Activated naive CD8-positive, alpha-beta T cell treated with anti-CD3 and anti-CD28 coated beads, Interleukin-2, amount 10 ng/mL, durations not matched to agents 7 days and 5 days (primary cell): ENCODE measurements around the gene POLR1G. TPM values are rescaled to one million over a fixed set of nuclear protein-coding genes. Genes with fewer than 3 reads are reported as not detected.
A peak's percentile ranks its signal among the peaks of the same experiment; 100 is the strongest.
"Not testable (repeated sequence)": the region's sequence is repeated elsewhere in the genome, so short reads cannot be mapped to it uniquely, and the experiment has no call there.

Experiments used
- ATAC-seq: fragments of 150-1000 bp; cut with Tn5 transposase; one replicate; pipeline ENCODE4 v1.10.0; 2021; ENCODE audit warnings: low read depth, moderate library complexity
- POLR2A ChIA-PET: fragments of 350-600 bp; sonication (Branson Sonifier 250); formaldehyde crosslinking; loops from one replicate; lab custom pipeline; 2021; ENCODE audit warnings: antibody characterized with exemption; lab: Charles Lee
- DNase-seq: peaks from one replicate; pipeline ENCODE4 v3.0.0; 2021
- H3K27ac Mint-ChIP-seq: one replicate; pipeline ENCODE4 v1.8.0; 2022; ENCODE audit warnings: mild to moderate bottlenecking, mixed read lengths
- H3K27me3 Mint-ChIP-seq: one replicate; pipeline ENCODE4 v1.8.0; 2022; ENCODE audit warnings: mild to moderate bottlenecking, moderate library complexity, mixed read lengths
- H3K36me3 Mint-ChIP-seq: one replicate; pipeline ENCODE4 v1.8.0; 2021; ENCODE audit warnings: mild to moderate bottlenecking, mixed read lengths
- H3K4me1 Mint-ChIP-seq: one replicate; pipeline ENCODE4 v1.8.0; 2021; ENCODE audit warnings: mixed read lengths
- H3K4me3 Mint-ChIP-seq: one replicate; pipeline ENCODE4 v1.8.0; 2022; ENCODE audit warnings: mild to moderate bottlenecking, moderate library complexity, mixed read lengths
- H3K9me3 Mint-ChIP-seq: one replicate; pipeline ENCODE4 v1.8.0; 2021; ENCODE audit warnings: mixed read lengths
- total RNA-seq, 2 experiments: library from RNA; stranded (reverse); gene quantifications; one replicate each; pipeline ENCODE4 v1.2.3, GENCODE V29; 2021

Gene POLR1G
- total RNA-seq, 2 experiments from 2014 or later = 6.0 to 6.3 TPM

DNA sequence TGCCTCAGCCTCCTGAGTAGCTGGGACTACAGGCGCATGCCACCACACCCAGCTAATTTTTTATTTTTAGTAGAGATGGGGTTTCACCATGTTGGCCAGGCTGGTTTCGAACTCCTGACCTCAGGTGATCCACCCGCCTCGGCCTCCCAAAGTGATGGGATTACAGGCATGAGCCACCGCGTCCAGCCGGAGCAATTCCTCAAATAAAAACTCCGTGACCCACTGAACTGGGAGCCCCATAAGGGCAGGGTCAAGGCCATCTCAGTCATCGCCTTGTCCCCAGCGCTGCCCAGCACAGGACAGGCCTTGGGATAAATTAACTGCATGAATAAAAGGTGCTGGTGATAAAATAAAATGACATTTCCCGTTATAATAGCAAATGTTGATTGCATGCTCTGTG, 23.5 kb downstream of the POLR1G start:
- not testable (repeated sequence) for H3K4me3 Mint-ChIP-seq, H3K27ac Mint-ChIP-seq, H3K36me3 Mint-ChIP-seq, ATAC-seq, DNase-seq, H3K9me3 Mint-ChIP-seq
- POLR2A ChIA-PET = interaction anchor here (0.8 kb wide), 1 partner anchor 9 kb away, joined by 3 read pairs; no protein-coding TSS in a partner anchor
- Mint-ChIP-seq H3K4me1 (peaks cover 11% of the 10 kb centered on the region), H3K27me3 (peaks cover 28% of the 10 kb centered on the region)

DNA sequence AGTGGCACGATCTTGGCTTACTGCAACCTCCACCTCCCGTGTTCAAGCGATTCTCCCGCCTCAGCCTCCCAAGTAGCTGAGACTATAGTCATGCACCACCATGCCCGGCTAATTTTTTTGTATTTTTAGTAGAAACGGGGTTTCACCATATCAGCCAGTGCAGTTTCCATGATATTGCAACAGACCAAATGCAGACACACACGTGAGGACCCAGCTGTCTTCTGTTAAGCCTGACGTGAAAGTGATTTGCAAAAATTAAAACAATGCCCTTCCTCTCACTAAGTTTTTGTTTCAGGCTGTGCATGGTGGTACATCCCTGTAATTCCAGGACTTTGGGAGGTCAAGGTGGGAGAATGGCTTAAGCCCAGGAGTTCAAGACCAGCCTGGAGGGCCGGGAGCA, 24.6 kb downstream of the POLR1G start:
- H3K27me3 Mint-ChIP-seq = peaks cover 28% of the 10 kb centered on the region
- H3K36me3 Mint-ChIP-seq, H3K9me3 Mint-ChIP-seq, DNase-seq, ATAC-seq, H3K27ac Mint-ChIP-seq, H3K4me1 Mint-ChIP-seq, H3K4me3 Mint-ChIP-seq: not testable (repeated sequence)
- POLR2A ChIA-PET = interaction anchor here (0.6 to 0.7 kb wide), 2 partner anchors 48 to 212 kb away, joined by 3 read pairs; no protein-coding TSS in a partner anchor

DNA sequence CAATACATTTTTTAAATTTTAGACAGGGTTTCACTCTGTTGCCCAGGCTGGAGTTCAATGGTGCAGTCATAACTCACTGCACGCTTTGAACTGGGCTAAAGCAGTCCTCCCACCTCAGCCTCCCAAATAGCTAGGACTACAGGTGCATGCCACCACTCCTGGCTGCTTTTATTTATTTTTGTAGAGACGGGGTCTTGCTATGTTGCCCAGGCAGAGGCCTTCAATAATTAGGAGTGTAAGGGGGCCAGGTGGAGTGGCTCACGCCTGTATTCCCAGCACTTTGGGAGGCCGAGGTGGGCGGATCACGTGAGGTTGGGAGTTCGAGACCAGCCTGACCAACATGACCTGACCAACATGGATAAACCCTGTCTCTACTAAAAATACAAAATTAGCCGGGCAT, 26.1 kb downstream of the POLR1G start:
- POLR2A ChIA-PET = not testable (repeated sequence)

GRCh38 chr19:45437328-45437727, 30.9 kb downstream of the POLR1G start:
- no peaks in the 10 kb centered on the region for H3K9me3 Mint-ChIP-seq
- POLR2A ChIA-PET = interaction anchor here (0.7 to 1.6 kb wide), 3 partner anchors 11 to 43 kb away, joined by 3 to 6 read pairs (median 3); no protein-coding TSS in a partner anchor
- no peak overlapping the region for H3K4me3 Mint-ChIP-seq

More for the DNA sequence above, 26.1 kb downstream of the POLR1G start:
- peaks cover 27% of the 10 kb centered on the region for H3K27me3 Mint-ChIP-seq
- ATAC-seq, H3K27ac Mint-ChIP-seq, H3K4me3 Mint-ChIP-seq, DNase-seq, H3K36me3 Mint-ChIP-seq, H3K4me1 Mint-ChIP-seq, H3K9me3 Mint-ChIP-seq: not testable (repeated sequence)

GRCh38 chr19:45439190-45439568, 32.7 kb downstream of the POLR1G start:
- ATAC-seq (no peak), DNase-seq (no peak)
- peaks cover 2% of the 10 kb centered on the region for H3K27me3 Mint-ChIP-seq
- peak overlapping the region; percentile 55 for H3K4me3 Mint-ChIP-seq
- POLR2A ChIA-PET = interaction anchor here (0.5 to 3.2 kb wide), 20 partner anchors 9 to 253 kb away, joined by 3 to 95 read pairs (median 4); partner anchors contain the start of genes ERCC1, FOSB, PPM1N and PPP1R13L
- peaks cover 18% of the 10 kb centered on the region for H3K4me1 Mint-ChIP-seq
- H3K36me3 Mint-ChIP-seq = no peaks in the 10 kb centered on the region
- H3K27ac Mint-ChIP-seq = peak overlapping the region; percentile 25
- H3K9me3 Mint-ChIP-seq = no peaks in the 10 kb centered on the region

More at GRCh38 chr19:45437328-45437727, 30.9 kb downstream of the POLR1G start:
- Mint-ChIP-seq H3K4me1 (peaks cover 4% of the 10 kb centered on the region), H3K36me3 (no peaks in the 10 kb centered on the region), H3K27ac (no peak overlapping the region), H3K27me3 (peaks cover 4% of the 10 kb centered on the region)
- DNase-seq (no peak), ATAC-seq (no peak)

DNA sequence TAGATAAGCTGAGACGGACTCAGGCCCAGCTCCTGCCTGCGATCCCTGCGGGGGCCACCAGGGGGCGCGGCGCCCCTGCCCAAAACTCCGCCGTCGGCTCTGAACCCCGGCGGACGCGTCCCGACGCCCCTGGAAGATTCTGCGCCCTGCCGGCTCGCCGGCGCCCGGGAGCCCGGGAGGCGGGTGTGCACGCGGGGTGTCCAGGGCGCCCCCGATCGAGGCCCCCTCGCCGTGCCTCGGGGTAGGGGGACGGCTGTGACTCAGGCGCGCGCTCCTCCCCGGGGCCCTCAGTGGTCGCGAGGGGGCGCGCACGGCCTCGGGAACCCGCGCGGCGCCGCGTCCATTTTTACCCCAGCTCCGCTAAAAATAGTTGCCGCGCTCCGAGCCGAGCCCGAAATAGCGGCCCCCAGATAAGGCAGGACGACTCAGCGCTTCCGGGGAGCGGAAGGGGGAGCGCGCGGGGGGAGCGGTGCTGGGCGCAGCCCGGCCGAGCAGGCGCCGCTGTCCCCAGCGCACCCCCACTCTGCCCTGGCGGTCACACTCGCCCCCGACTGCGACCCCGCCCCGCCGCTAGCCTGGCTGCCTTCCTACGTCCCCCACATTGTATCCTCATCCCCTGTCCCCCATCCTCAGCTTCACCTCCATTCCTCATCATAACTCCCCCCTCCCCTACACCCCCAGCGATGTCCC, 33.3 kb downstream of the POLR1G start:
- ATAC-seq (peak; percentile 84), DNase-seq (peak; percentile 92)
- Mint-ChIP-seq H3K9me3 (no peaks in the 10 kb centered on the region), H3K4me1 (peaks cover 21% of the 10 kb centered on the region), H3K36me3 (no peaks in the 10 kb centered on the region), H3K27me3 (no peaks in the 10 kb centered on the region), H3K27ac (peak overlapping the region; percentile 90), H3K4me3 (peak overlapping the region; percentile 85)
- POLR2A ChIA-PET = interaction anchor here (0.5 to 3.2 kb wide), 20 partner anchors 10 to 252 kb away, joined by 3 to 95 read pairs (median 4); partner anchors contain the start of genes ERCC1, FOSB, PPM1N and PPP1R13L

DNA sequence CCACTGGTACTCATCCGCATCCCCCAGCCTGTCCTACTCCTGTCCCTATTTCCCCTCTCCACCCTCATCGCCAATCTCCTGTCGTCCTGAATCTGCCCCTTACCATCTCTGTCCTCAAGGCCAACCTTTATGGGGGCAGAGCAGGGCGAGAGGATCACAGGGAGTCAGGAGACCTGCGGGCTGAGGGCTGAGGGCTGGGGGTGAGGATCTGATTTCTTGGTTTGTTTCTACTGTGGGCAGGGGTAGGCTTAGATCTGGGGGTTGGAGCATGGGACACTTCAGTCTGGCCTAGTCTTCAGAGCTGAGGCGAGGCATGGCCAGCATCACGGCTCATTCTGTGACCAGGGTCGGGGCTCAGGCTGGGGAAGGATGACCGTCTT, 33.8 kb downstream of the POLR1G start:
- Mint-ChIP-seq H3K4me3 (peak overlapping the region; percentile 85), H3K27me3 (no peaks in the 10 kb centered on the region), H3K27ac (peak overlapping the region; percentile 90), H3K36me3 (no peaks in the 10 kb centered on the region), H3K4me1 (peaks cover 21% of the 10 kb centered on the region), H3K9me3 (no peaks in the 10 kb centered on the region)
- POLR2A ChIA-PET = interaction anchor here (1.0 to 3.2 kb wide), 9 partner anchors 12 to 205 kb away, joined by 3 to 95 read pairs (median 7); partner anchors contain the start of genes ERCC1, FOSB, PPM1N and PPP1R13L
- ATAC-seq (no peak), DNase-seq (no peak)

DNA sequence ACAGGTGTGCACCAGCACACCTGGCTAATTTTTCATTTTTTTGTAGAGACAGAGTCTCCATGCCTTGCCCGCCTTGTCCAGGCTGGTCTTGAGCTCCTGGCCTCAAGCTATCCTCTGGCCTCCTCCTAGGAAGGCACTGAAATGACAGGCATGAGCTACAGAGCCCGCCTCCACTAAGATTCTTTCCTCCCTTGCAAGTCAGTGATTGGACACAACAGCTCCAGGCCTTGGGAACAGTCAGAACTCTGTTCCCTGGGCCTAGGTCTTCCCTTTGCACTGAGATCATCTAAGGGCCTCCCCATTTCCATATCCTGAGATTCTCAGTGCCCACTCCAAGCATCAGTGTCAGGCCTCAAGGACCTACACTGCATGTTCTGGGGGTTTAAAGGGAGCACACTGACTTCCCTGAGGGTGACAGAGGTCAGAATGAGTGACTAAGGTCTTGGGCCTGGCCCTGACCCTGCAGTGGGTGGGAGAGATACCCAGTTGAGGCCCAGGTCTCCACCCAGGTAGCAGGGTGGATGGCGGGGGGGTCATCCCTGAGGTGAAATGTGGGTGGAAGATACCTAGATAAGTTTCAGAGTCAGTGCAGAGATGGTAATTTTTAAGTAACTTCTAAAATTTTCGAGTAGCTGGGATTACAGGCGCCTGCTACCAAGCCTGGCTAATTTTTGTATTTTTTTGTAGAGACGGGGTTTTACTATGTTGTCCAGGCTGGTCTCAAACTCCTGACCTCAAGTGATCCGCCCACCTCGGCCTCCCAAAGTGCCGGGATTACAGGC, 34.6 kb downstream of the POLR1G start:
- H3K36me3 Mint-ChIP-seq = no peaks in the 10 kb centered on the region
- peak overlapping the region; percentile 85 for H3K4me3 Mint-ChIP-seq
- no peaks in the 10 kb centered on the region for H3K9me3 Mint-ChIP-seq
- POLR2A ChIA-PET = interaction anchor here (0.6 to 3.2 kb wide), 4 partner anchors 9 to 37 kb away, joined by 3 to 95 read pairs (median 28); partner anchors contain the start of genes ERCC1 and FOSB
- H3K27ac Mint-ChIP-seq = peak overlapping the region; percentile 90
- ATAC-seq = no peak
- peaks cover 24% of the 10 kb centered on the region for H3K4me1 Mint-ChIP-seq
- H3K27me3 Mint-ChIP-seq = no peaks in the 10 kb centered on the region
- DNase-seq = no peak

DNA sequence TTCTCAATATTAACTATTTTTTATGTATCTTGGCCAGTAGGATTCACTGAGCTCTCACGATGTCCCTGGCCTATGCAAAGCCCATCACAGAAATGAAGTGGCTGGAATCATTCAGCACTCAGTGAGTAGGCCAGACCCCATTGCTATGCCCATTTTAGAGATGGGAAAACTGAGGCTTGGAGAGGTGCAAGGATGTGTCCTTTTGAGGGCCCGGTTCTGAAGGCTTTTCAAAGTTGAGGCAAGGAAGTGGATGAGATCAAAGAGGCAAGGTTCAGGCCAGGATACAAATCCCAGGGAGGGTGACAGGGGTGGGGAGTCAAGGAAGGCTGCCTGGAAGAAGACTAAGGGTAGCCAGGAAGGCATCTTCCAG, 35.9 kb downstream of the POLR1G start:
- H3K27ac Mint-ChIP-seq = peak overlapping the region; percentile 50
- ATAC-seq (no peak), DNase-seq (no peak)
- POLR2A ChIA-PET = interaction anchor here (1.1 to 1.5 kb wide), 2 partner anchors 27 to 36 kb away, joined by 3 to 5 read pairs; no protein-coding TSS in a partner anchor
- H3K9me3 Mint-ChIP-seq = no peaks in the 10 kb centered on the region
- H3K4me3 Mint-ChIP-seq = peak overlapping the region; percentile 82
- H3K36me3 Mint-ChIP-seq = peaks cover under 1% of the 10 kb centered on the region
- peaks cover 30% of the 10 kb centered on the region for H3K4me1 Mint-ChIP-seq
- no peaks in the 10 kb centered on the region for H3K27me3 Mint-ChIP-seq

DNA sequence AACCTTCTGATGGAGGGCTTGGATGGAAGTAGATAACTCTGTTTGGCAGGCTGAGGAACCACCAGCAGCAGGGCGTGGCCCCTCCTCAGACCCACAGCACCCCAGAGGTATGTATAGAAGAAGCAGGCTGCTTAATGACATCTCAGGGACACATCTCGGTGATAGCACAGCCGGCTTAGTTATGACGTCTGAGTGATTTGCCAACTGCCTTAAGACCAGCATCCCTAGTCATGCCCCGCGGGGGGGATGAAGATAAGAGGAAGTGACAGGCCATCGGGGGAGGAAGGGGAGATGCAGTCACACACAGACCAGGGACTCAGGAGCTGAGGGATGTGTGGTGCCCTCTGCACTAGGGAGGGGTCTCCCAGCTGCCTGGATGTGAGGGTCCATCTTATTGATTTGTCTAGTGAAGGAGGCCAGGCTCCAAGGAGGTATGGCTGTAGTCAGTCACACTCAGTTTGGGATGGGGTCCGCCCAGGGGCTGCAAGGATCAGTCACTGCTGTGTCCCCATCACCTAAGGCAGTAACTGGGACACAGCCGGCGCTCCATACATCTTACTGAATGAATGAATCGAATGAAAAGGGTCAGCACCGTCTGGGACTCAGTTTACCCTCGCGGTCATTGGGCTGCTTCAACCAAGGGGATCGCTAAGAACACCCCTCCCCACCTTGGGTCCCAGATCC, 36.5 kb downstream of the POLR1G start:
- ATAC-seq = no peak
- peak; percentile 40 for DNase-seq
- Mint-ChIP-seq H3K36me3 (peaks cover 2% of the 10 kb centered on the region), H3K27me3 (no peaks in the 10 kb centered on the region), H3K27ac (peak overlapping the region; percentile 53), H3K4me3 (peak overlapping the region; percentile 82), H3K9me3 (no peaks in the 10 kb centered on the region), H3K4me1 (peaks cover 31% of the 10 kb centered on the region)
- POLR2A ChIA-PET = interaction anchor here (1.1 to 1.5 kb wide), 2 partner anchors 26 to 36 kb away, joined by 3 to 5 read pairs; no protein-coding TSS in a partner anchor

GRCh38 chr19:45443462-45444317, 37.2 kb downstream of the POLR1G start:
- ATAC-seq = no peak

More at GRCh38 chr19:45443462-45444317, 37.2 kb downstream of the POLR1G start:
- Mint-ChIP-seq H3K36me3 (peaks cover 2% of the 10 kb centered on the region), H3K4me3 (peak overlapping the region; percentile 82), H3K9me3 (no peaks in the 10 kb centered on the region), H3K27me3 (no peaks in the 10 kb centered on the region), H3K4me1 (peaks cover 34% of the 10 kb centered on the region), H3K27ac (peak overlapping the region; percentile 53)
- POLR2A ChIA-PET = interaction anchor here (1.5 kb wide), 1 partner anchor 26 kb away, joined by 3 read pairs; no protein-coding TSS in a partner anchor
- DNase-seq = peak; percentile 69
